HCT116 (cell line): Measurements from ENCODE around the gene USP53. TPM values are rescaled to one million over a fixed set of nuclear protein-coding genes. Genes with fewer than 3 reads are reported as not detected.

Experiments
- ATAC-seq: fragments of 200-7000 bp; cut with Tn5 transposase; 2 replicates; pipeline ENCODE4 v1.9.1; 2020; ENCODE audit warnings: mild to moderate bottlenecking, moderate library complexity
- BruUV-seq: library from RNA; stranded (reverse); fragments of 400-500 nt; replicated peaks from 2 replicates; lab custom pipeline; 2021; lab: Mats Ljungman, UMichigan
- CTCF ChIA-PET: fragments of 300-600 bp; sonication (Branson Sonifier 250); formaldehyde crosslinking; loops from one replicate; lab custom pipeline; 2021; ENCODE audit warnings: antibody characterized with exemption; lab: Charles Lee
- POLR2A ChIA-PET: fragments of 300-600, 350-600 bp; sonication (Branson Sonifier 250); formaldehyde crosslinking; loops from one replicate; lab custom pipeline; 2021; ENCODE audit warnings: antibody characterized with exemption; lab: Charles Lee
- RAD21 ChIA-PET, 2 experiments: fragments of 300-600 bp; sonication (Branson Sonifier 250); formaldehyde crosslinking; loops; one replicate each; lab custom pipeline; 2023; ENCODE audit warnings: low total read pairs in 2 of 2; ENCODE audit not compliant: uncharacterized antibody in 2 of 2, unreplicated experiment in 2 of 2, low non-redundant PET in 1 of 2; lab: Charles Lee
- DNase-seq: peaks from one replicate; pipeline ENCODE4 v3.0.0-alpha.2; 2010; ENCODE audit warnings: low read depth, low spot score
- H2AFZ ChIP-seq: fragments of 200-600 bp; shearing (Covaris generic), sonication (generic); 2 replicates; pipeline ENCODE4 v1.6.1; 2017; ENCODE audit warnings: low read depth, mixed run types, mixed read lengths, antibody characterized with exemption, low read length; ENCODE audit not compliant: poor library complexity, severe bottlenecking
- H3K27ac ChIP-seq: 2 replicates; pipeline ENCODE4 v1.5.1; 2012; ENCODE audit warnings: low read depth, low read length
- H3K27me3 ChIP-seq: fragments of 200-600 bp; sonication (generic); 2 replicates; pipeline ENCODE4 v1.6.1; 2016; ENCODE audit warnings: mixed run types, low read length, mixed read lengths; ENCODE audit not compliant: insufficient read depth
- H3K36me3 ChIP-seq, 2 experiments: fragments of 200-500 bp in 1 of 2; fragments of 200-600 bp in 1 of 2; sonication (Bioruptor generic) in 1 of 2; sonication (generic) in 1 of 2; 2 replicates each; pipeline versions ENCODE4 v1.5.1 to v1.6.1; 2014 to 2016; ENCODE audit warnings: low read length in 2 of 2, inconsistent platforms in 1 of 2, mixed read lengths in 1 of 2, mixed run types in 1 of 2; ENCODE audit not compliant: insufficient read depth in 2 of 2, control insufficient read depth in 1 of 2
- H3K4me1 ChIP-seq, 2 experiments: fragments of 200-600 bp in 1 of 2; sonication (generic) in 1 of 2; 2 replicates each; pipeline versions ENCODE4 v1.5.1 to v1.6.1; 2012 to 2017; ENCODE audit warnings: low read length in 2 of 2, inconsistent platforms in 1 of 2, mild to moderate bottlenecking in 1 of 2, mixed read lengths in 1 of 2, mixed run types in 1 of 2, moderate library complexity in 1 of 2; ENCODE audit not compliant: insufficient read depth in 2 of 2, control insufficient read depth in 1 of 2
- H3K4me2 ChIP-seq: fragments of 200-600 bp; sonication (generic); 2 replicates; pipeline ENCODE4 v1.6.1; 2017; ENCODE audit warnings: mixed run types, low read length, mixed read lengths
- H3K4me3 ChIP-seq, 2 experiments: fragments of 200-600 bp in 1 of 2; sonication (generic) in 1 of 2; replicated peaks in 1 of 2; 2 replicates each; pipeline ENCODE4 v1.5.1; 2011 to 2016; ENCODE audit warnings: low read length in 2 of 2, control low read depth in 1 of 2, low read depth in 1 of 2, mild to moderate bottlenecking in 1 of 2, mixed read lengths in 1 of 2, mixed run types in 1 of 2
- H3K79me2 ChIP-seq: fragments of 200-600 bp; sonication (generic); 2 replicates; pipeline ENCODE4 v1.6.1; 2017; ENCODE audit warnings: mild to moderate bottlenecking, mixed run types, low read length, moderate library complexity, mixed read lengths; ENCODE audit not compliant: insufficient read depth
- H3K9ac ChIP-seq: fragments of 200-600 bp; sonication (generic); 2 replicates; pipeline ENCODE4 v1.6.1; 2016; ENCODE audit warnings: low read length, mixed read lengths
- H3K9me2 ChIP-seq: fragments of 200-600 bp; sonication (generic), shearing (Covaris generic); 2 replicates; pipeline ENCODE4 v1.6.1; 2017; ENCODE audit warnings: mixed run types, mild to moderate bottlenecking, moderate library complexity; ENCODE audit not compliant: insufficient read depth
- H3K9me3 ChIP-seq, 2 experiments: fragments of 200-500 bp in 1 of 2; fragments of 200-600 bp in 1 of 2; sonication (Bioruptor generic) in 1 of 2; sonication (generic) in 1 of 2; 2 replicates each; pipeline ENCODE4 v1.6.1; 2014 to 2017; ENCODE audit warnings: low read length in 2 of 2, mixed read lengths in 2 of 2, inconsistent platforms in 1 of 2, low read depth in 1 of 2, mild to moderate bottlenecking in 1 of 2, mixed run types in 1 of 2, moderate library complexity in 1 of 2; ENCODE audit not compliant: control insufficient read depth in 1 of 2, insufficient read depth in 1 of 2
- H4K20me1 ChIP-seq: fragments of 200-600 bp; sonication (generic), shearing (Covaris generic); 2 replicates; pipeline ENCODE4 v1.6.1; 2017; ENCODE audit warnings: mixed run types, mild to moderate bottlenecking, moderate library complexity; ENCODE audit not compliant: insufficient read depth
- CBX3 ChIP-seq: IDR thresholded peaks from 2 replicates; pipeline ENCODE4 v1.6.1; 2012; ENCODE audit warnings: low read depth
- CEBPB ChIP-seq: IDR thresholded peaks from 2 replicates; pipeline ENCODE4 v1.6.1; 2012; ENCODE audit warnings: low read depth
- CTCF ChIP-seq, 3 experiments: fragments of 200-600 bp in 1 of 3; sonication (generic) in 1 of 3; IDR thresholded peaks in 2 of 3; conservative IDR thresholded peaks in 1 of 3; 2 replicates each; pipeline ENCODE4 v1.5.1; 2012 to 2017; ENCODE audit warnings: low read depth in 2 of 3, low read length in 2 of 3, antibody characterized with exemption in 1 of 3, borderline replicate concordance in 1 of 3, control low read depth in 1 of 3, mild to moderate bottlenecking in 1 of 3, mixed read lengths in 1 of 3, mixed run types in 1 of 3, moderate library complexity in 1 of 3; ENCODE audit not compliant: insufficient read depth in 1 of 3
- EGR1 ChIP-seq: IDR thresholded peaks from 2 replicates; pipeline ENCODE4 v1.6.1; 2012; ENCODE audit warnings: low read depth
- ELF1 ChIP-seq: IDR thresholded peaks from 2 replicates; pipeline ENCODE4 v1.6.1; 2012; ENCODE audit warnings: low read depth, borderline replicate concordance
- FOSL1 ChIP-seq: IDR thresholded peaks from 2 replicates; pipeline ENCODE4 v1.6.1; 2012; ENCODE audit warnings: low read depth
- MAX ChIP-seq: IDR thresholded peaks from 2 replicates; pipeline ENCODE4 v1.6.1; 2012
- POLR2A ChIP-seq: IDR thresholded peaks from 2 replicates; pipeline ENCODE4 v1.7.0; 2011; ENCODE audit warnings: borderline replicate concordance; ENCODE audit not compliant: insufficient read depth, insufficient read length; ENCODE audit errors: extremely low read depth
- RAD21 ChIP-seq: IDR thresholded peaks from 2 replicates; pipeline ENCODE4 v1.6.1; 2012; ENCODE audit warnings: low read depth, mild to moderate bottlenecking
- SIN3A ChIP-seq: IDR thresholded peaks from 2 replicates; pipeline ENCODE4 v1.6.1; 2012; ENCODE audit warnings: low read depth
- SP1 ChIP-seq: IDR thresholded peaks from 2 replicates; pipeline ENCODE4 v1.6.1; 2012; ENCODE audit warnings: low read depth
- SRF ChIP-seq: IDR thresholded peaks from 2 replicates; pipeline ENCODE4 v1.6.1; 2012; ENCODE audit warnings: low read depth
- TCF7L2 ChIP-seq: IDR thresholded peaks from 2 replicates; pipeline ENCODE4 v1.7.0; 2011; ENCODE audit warnings: borderline replicate concordance, inconsistent platforms; ENCODE audit not compliant: insufficient read depth, insufficient read length; ENCODE audit errors: extremely low read depth
- YY1 ChIP-seq: IDR thresholded peaks from 2 replicates; pipeline ENCODE4 v1.6.1; 2011; ENCODE audit warnings: low read length, low read depth, moderate library complexity, mild to moderate bottlenecking; ENCODE audit not compliant: insufficient replicate concordance; ENCODE audit errors: extremely low read depth
- ZBTB33 ChIP-seq: IDR thresholded peaks from 2 replicates; pipeline ENCODE4 v1.6.1; 2011; ENCODE audit warnings: mild to moderate bottlenecking, low read length, moderate library complexity; ENCODE audit not compliant: insufficient replicate concordance; ENCODE audit errors: extremely low read depth
- ZFX ChIP-seq: fragments of 450-650 bp; IDR thresholded peaks from 2 replicates; pipeline ENCODE4 v1.6.1; 2017
- ZNF274 ChIP-seq: fragments of 200-500 bp; sonication (Bioruptor generic); IDR thresholded peaks from 2 replicates; pipeline ENCODE4 v1.6.1; 2014; ENCODE audit warnings: mild to moderate bottlenecking, low read depth, low read length, inconsistent platforms
- intact Hi-C: fragments of 100-400 bp; cut with micrococcal nuclease; formaldehyde crosslinking; loops from 2 replicates; pipeline ENCODE4 v1.10.0; 2022
- total RNA-seq: library from RNA; stranded (reverse); gene quantifications from one replicate; pipeline ENCODE4 v1.2.1, GENCODE V29; 2021; ENCODE audit not compliant: unreplicated experiment
- TF ChIP-seq, protein P1 (sequence below): IDR thresholded peaks from 2 replicates; pipeline ENCODE4 v1.6.1; 2012

The USP53 gene
- total RNA-seq, 1 experiment from 2014 or later, result 22.0 TPM

DNA sequence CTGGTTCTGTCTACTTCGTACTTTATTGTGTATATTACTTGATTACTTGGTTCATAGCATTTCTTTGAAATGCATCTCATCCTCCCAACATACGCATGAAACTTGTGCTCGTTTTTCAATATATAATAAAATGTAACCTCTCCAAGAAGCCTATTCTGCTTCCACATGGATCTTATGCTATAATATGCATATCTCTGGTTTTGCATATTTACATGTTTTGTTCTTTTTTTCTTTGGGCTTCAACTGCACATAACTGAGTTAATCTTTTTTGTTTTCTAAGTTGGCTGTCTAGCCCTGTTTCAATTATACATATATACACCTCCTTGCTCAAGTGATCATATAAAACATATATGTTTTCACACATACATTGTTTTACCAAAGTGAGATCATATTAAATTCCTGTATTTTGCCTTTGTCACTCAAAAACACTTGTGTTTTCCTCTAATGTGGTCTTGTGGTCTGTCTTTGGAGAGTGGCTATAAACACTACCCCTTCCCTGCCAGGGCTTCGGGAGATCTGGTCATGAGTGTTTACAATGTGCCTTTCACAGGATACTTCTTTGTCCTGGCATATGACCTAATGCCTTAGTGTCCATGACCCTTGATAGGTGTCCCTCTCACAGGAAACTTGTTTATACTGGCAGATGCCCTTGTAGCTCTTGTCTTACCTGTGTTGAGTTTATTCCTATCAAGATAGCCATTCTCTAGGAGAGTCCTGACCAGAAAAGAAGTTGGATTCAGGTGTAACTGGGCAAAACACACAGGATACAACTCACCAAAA lies 17.6 kb downstream of the USP53 start:
- ChIA-PET POLR2A (no interaction called here), RAD21 (no interaction called here), CTCF (no interaction called here)
- TF ChIP-seq POLR2A (no peak), CBX3 (no peak), ELF1 (no peak), TCF7L2 (no peak), SRF (no peak), SIN3A (no peak), SP1 (no peak), YY1 (no peak), FOSL1 (no peak), MAX (no peak), EGR1 (no peak), CTCF (IDR thresholded peaks at IDR 0.05 in 2 of 3, conservative IDR thresholded peaks at IDR 0.05 in 1 of 3; ENCODE audit: borderline replicate concordance in 1 of 3, insufficient read depth in 1 of 3, low read depth in 2 of 3, low read length in 2 of 3) (no peak), CEBPB (no peak), ZFX (no peak), RAD21 (no peak), ZBTB33 (no peak), ZNF274 (no peak)
- TF ChIP-seq, protein P1, sequence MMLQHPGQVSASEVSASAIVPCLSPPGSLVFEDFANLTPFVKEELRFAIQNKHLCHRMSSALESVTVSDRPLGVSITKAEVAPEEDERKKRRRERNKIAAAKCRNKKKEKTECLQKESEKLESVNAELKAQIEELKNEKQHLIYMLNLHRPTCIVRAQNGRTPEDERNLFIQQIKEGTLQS, result no peak
- H3K4me3 ChIP-seq, result no peak overlapping the region
- H3K36me3 ChIP-seq, result no peaks in the 10 kb centered on the region
- H3K4me1 ChIP-seq, result peaks cover 0 to 10% of the 10 kb centered on the region in 2 experiments; a peak in 2 of 4 replicates
- no peaks in the 10 kb centered on the region for H3K9me2 ChIP-seq
- no peak overlapping the region for H2AFZ ChIP-seq
- H3K9me3 ChIP-seq, result no peaks in the 10 kb centered on the region
- no peak overlapping the region for H3K4me2 ChIP-seq
- H3K27ac ChIP-seq, result no peak overlapping the region
- H3K79me2 ChIP-seq, result peaks cover 56% of the 10 kb centered on the region
- ATAC-seq (no peak), DNase-seq (no peak)
- no peaks in the 10 kb centered on the region for H3K27me3 ChIP-seq
- no peak overlapping the region for H3K9ac ChIP-seq
- intact Hi-C loops, result no loop called here
- H4K20me1 ChIP-seq, result peaks cover 3% of the 10 kb centered on the region; the same call in 1 of the 2 replicates
- BruUV-seq, result no TSS peak
